HepG2 (cell line): ENCODE results near the gene CALHM5. TPM values are rescaled to one million over a fixed set of nuclear protein-coding genes. Genes with fewer than 3 reads are reported as not detected.

Experiments used
- ATAC-seq: fragments of 200-7000 bp; cut with Tn5 transposase; 3 replicates; pipeline ENCODE4 v1.9.1; 2020; ENCODE audit warnings: mild to moderate bottlenecking, moderate library complexity
- BruUV-seq: library from RNA; stranded (reverse); fragments of 400-500 nt; replicated peaks from 2 replicates; lab custom pipeline; 2021; lab: Mats Ljungman, UMichigan
- CTCF ChIA-PET: fragments of 300-600 bp; formaldehyde crosslinking; extraction: SDS; loops from one replicate; lab custom pipeline; 2021; ENCODE audit warnings: low total read pairs, inconsistent platforms, low intra/inter-chr PET ratio; lab: Yijun Ruan, JAX
- POLR2A ChIA-PET: fragments of 350-600 bp; sonication (Branson Sonifier 250); formaldehyde crosslinking; loops from one replicate; lab custom pipeline; 2020; ENCODE audit warnings: antibody characterized with exemption, inconsistent platforms; lab: Yijun Ruan, JAX
- DNase-seq: peaks from one replicate; pipeline ENCODE4 v3.0.0-alpha.2; 2015; ENCODE audit warnings: low spot score
- FAIRE-seq: peaks from 3 replicates; lab custom pipeline; 2011; peaks lifted over from hg19 to GRCh38; lab: Jason Lieb, UNC
- H2AFZ ChIP-seq: one replicate; pipeline ENCODE4 v1.6.1; 2011; ENCODE audit warnings: low read length, inconsistent platforms
- H3K27ac ChIP-seq: fragments of 300-600 bp; 3 replicates; pipeline ENCODE4 v1.8.0; 2011; ENCODE audit warnings: mixed run types, mild to moderate bottlenecking, mixed read lengths, low read length, inconsistent platforms; ENCODE audit not compliant: insufficient read depth; ENCODE audit errors: extremely low read length
- H3K27me3 ChIP-seq, 2 experiments: fragments of 200-600 bp in 1 of 2; 2 replicates in 1 of 2; 3 replicates in 1 of 2; pipeline versions ENCODE4 v1.6.0 to v1.8.0; 2011; ENCODE audit warnings: low read length in 2 of 2, mild to moderate bottlenecking in 2 of 2, moderate library complexity in 2 of 2, inconsistent platforms in 1 of 2; ENCODE audit not compliant: insufficient read depth in 2 of 2, control insufficient read depth in 1 of 2
- H3K36me3 ChIP-seq, 2 experiments: fragments of 200-600 bp in 1 of 2; replicated peaks in 1 of 2; 2 replicates in 1 of 2; 3 replicates in 1 of 2; pipeline versions ENCODE4 v1.5.1 to v1.8.0; 2011; ENCODE audit warnings: low read length in 2 of 2, inconsistent platforms in 1 of 2; ENCODE audit not compliant: insufficient read depth in 2 of 2, control insufficient read depth in 1 of 2
- H3K4me1 ChIP-seq: 2 replicates; pipeline ENCODE4 v1.5.1; 2012; ENCODE audit warnings: low read length, inconsistent platforms; ENCODE audit not compliant: insufficient read depth
- H3K4me2 ChIP-seq: 2 replicates; pipeline ENCODE4 v1.6.0; 2011; ENCODE audit warnings: low read depth, low read length, inconsistent platforms
- H3K4me3 ChIP-seq, 3 experiments: fragments of 200-600 bp in 1 of 3; sonication (generic), shearing (Covaris generic) in 1 of 3; replicated peaks in 1 of 3; 2 replicates each; pipeline ENCODE4 v1.5.1; 2011 to 2016; ENCODE audit warnings: low read length in 3 of 3, inconsistent platforms in 2 of 3, low read depth in 2 of 3, mild to moderate bottlenecking in 2 of 3, control low read depth in 1 of 3, mixed read lengths in 1 of 3; ENCODE audit not compliant: insufficient read depth in 1 of 3
- H3K79me2 ChIP-seq: one replicate; pipeline ENCODE4 v1.6.1; 2011; ENCODE audit warnings: low read length, inconsistent platforms; ENCODE audit not compliant: insufficient read depth
- H3K9ac ChIP-seq: 2 replicates; pipeline ENCODE4 v1.6.0; 2011; ENCODE audit warnings: mild to moderate bottlenecking, low read depth, low read length, inconsistent platforms; ENCODE audit not compliant: insufficient read depth
- H3K9me3 ChIP-seq: 2 replicates; pipeline ENCODE4 v1.5.1; 2012; ENCODE audit warnings: mild to moderate bottlenecking, low read length
- H4K20me1 ChIP-seq: 2 replicates; pipeline ENCODE4 v1.6.0; 2011; ENCODE audit warnings: inconsistent platforms, mild to moderate bottlenecking, low read length, moderate library complexity; ENCODE audit not compliant: insufficient read depth
- AKAP8 ChIP-seq: sonication (generic); formaldehyde crosslinking; IDR thresholded peaks from 2 replicates; pipeline ENCODE4 v1.5.1; 2020; ENCODE audit warnings: mild to moderate bottlenecking, missing genetic modification reagents
- ATAD3A ChIP-seq: sonication (generic); formaldehyde crosslinking; IDR thresholded peaks from 2 replicates; pipeline ENCODE4 v1.4.0; 2020; ENCODE audit warnings: missing genetic modification reagents
- BRF2 ChIP-seq: sonication (generic); formaldehyde crosslinking; IDR thresholded peaks from 2 replicates; pipeline ENCODE4 v1.8.1; 2022; ENCODE audit warnings: mild to moderate bottlenecking, missing genetic modification reagents
- EP300 ChIP-seq, 3 experiments: sonication (generic) in 1 of 3; formaldehyde crosslinking in 1 of 3; IDR thresholded peaks; 2 replicates each; pipeline versions ENCODE4 v1.5.1 to v1.6.1; 2011 to 2020; ENCODE audit warnings: low read depth in 2 of 3, low read length in 2 of 3, borderline replicate concordance in 1 of 3, improper control_type of control experiment in 1 of 3, mild to moderate bottlenecking in 1 of 3, missing genetic modification reagents in 1 of 3, moderate library complexity in 1 of 3
- FOXC1 ChIP-seq: sonication (generic); formaldehyde crosslinking; IDR thresholded peaks from 2 replicates; pipeline ENCODE4 v1.8.0; 2022; ENCODE audit warnings: mild to moderate bottlenecking, missing genetic modification reagents, borderline replicate concordance
- HDAC6 ChIP-seq: fragments of 200-600 bp; sonication (generic); IDR thresholded peaks from 2 replicates; pipeline ENCODE4 v1.7.0; 2017; ENCODE audit warnings: mild to moderate bottlenecking, antibody characterized with exemption, low read length, low read depth
- IKZF5 ChIP-seq: IDR thresholded peaks from 2 replicates; pipeline ENCODE4 v1.6.1; 2018; ENCODE audit warnings: missing genetic modification reagents, mild to moderate bottlenecking, missing compliant biosample characterization
- NKX3-1 ChIP-seq: sonication (generic); formaldehyde crosslinking; IDR thresholded peaks from 2 replicates; pipeline ENCODE4 v1.5.0; 2020; ENCODE audit warnings: missing genetic modification reagents
- SRY ChIP-seq: sonication (generic); formaldehyde crosslinking; IDR thresholded peaks from 2 replicates; pipeline ENCODE4 v1.8.0; 2022; ENCODE audit warnings: mild to moderate bottlenecking, missing genetic modification reagents
- TARDBP ChIP-seq: sonication (generic); formaldehyde crosslinking; IDR thresholded peaks from 2 replicates; pipeline ENCODE4 v1.8.0; 2022; ENCODE audit warnings: mild to moderate bottlenecking, missing genetic modification reagents
- TEAD2 ChIP-seq: sonication (generic); formaldehyde crosslinking; IDR thresholded peaks from 2 replicates; pipeline ENCODE4 v1.9.0; 2021; ENCODE audit warnings: missing genetic modification reagents
- ZBTB38 ChIP-seq: sonication (generic); formaldehyde crosslinking; IDR thresholded peaks from 2 replicates; pipeline ENCODE4 v1.5.1; 2020; ENCODE audit warnings: mild to moderate bottlenecking, missing genetic modification reagents
- ZC3H13 ChIP-seq: sonication (generic); formaldehyde crosslinking; IDR thresholded peaks from 2 replicates; pipeline ENCODE4 v1.8.1; 2023; ENCODE audit warnings: mild to moderate bottlenecking, missing genetic modification reagents, moderate library complexity
- ZNF143 ChIP-seq: sonication (generic); formaldehyde crosslinking; IDR thresholded peaks from 2 replicates; pipeline ENCODE4 v1.4.0; 2020; ENCODE audit warnings: missing genetic modification reagents
- ZNF431 ChIP-seq: sonication (generic); formaldehyde crosslinking; IDR thresholded peaks from 2 replicates; pipeline ENCODE4 v1.9.0; 2022; ENCODE audit warnings: missing genetic modification reagents, low read depth, mild to moderate bottlenecking, borderline replicate concordance
- ZNF484 ChIP-seq: sonication (generic); formaldehyde crosslinking; IDR thresholded peaks from 2 replicates; pipeline ENCODE4 v1.5.1; 2020; ENCODE audit warnings: mild to moderate bottlenecking, low read depth, missing genetic modification reagents, borderline replicate concordance
- ZNF670 ChIP-seq: sonication (generic); formaldehyde crosslinking; IDR thresholded peaks from 2 replicates; pipeline ENCODE4 v1.8.0; 2022; ENCODE audit warnings: mild to moderate bottlenecking, missing genetic modification reagents, borderline replicate concordance
- ZNF776 ChIP-seq: sonication (generic); formaldehyde crosslinking; IDR thresholded peaks from 2 replicates; pipeline ENCODE4 v1.4.0; 2020; ENCODE audit warnings: mild to moderate bottlenecking, missing genetic modification reagents
- ZNF879 ChIP-seq: sonication (generic); formaldehyde crosslinking; IDR thresholded peaks from 2 replicates; pipeline ENCODE4 v1.8.1; 2023; ENCODE audit warnings: missing genetic modification reagents
- WGBS: methylation state at CpG from one replicate; pipeline ENCODE4 v1.1.6; 2017; ENCODE audit warnings: low lambda C conversion rate; 5-methylcytosine and 5-hydroxymethylcytosine counted together
- in situ Hi-C: cut with HindIII; loops from 2 replicates; pipeline ENCODE4 v1.10.0; 2017; ENCODE audit warnings: low pct_unique_long_range_greater_than_20kb; ENCODE audit not compliant: extremely low pct_ligation_motif_present
- intact Hi-C: fragments of 100-400 bp; cut with micrococcal nuclease; formaldehyde crosslinking; loops from one replicate; pipeline ENCODE4 v1.10.0; 2022; ENCODE audit not compliant: unreplicated experiment
- polyA plus RNA-seq, 8 experiments: library from polyadenylated mRNA; depleted of rRNA in 3 of 8; stranded (reverse) in 7 of 8; unstranded in 1 of 8; fragments of >200 nt; fragmentation: Illumina TruSeq in 4 of 8; extraction: Trizol in 4 of 8; gene quantifications; 2 replicates each; pipeline versions ENCODE4 v1.2.1 to v1.2.3, GENCODE V29; 2011 to 2016; ENCODE audit warnings: low read depth in 4 of 8, missing spikeins in 1 of 8, mixed read lengths in 1 of 8; ENCODE audit not compliant: insufficient read depth in 1 of 8
- total RNA-seq, 5 experiments: library from RNA; depleted of rRNA; stranded (reverse); fragments of >200 nt; fragmentation: Illumina TruSeq; extraction: Trizol; gene quantifications; 2 replicates each; pipeline ENCODE4 v1.2.3, GENCODE V29; 2016; ENCODE audit warnings: low read depth in 1 of 5
- TF ChIP-seq, protein P1 (sequence below): sonication (generic); formaldehyde crosslinking; IDR thresholded peaks from 2 replicates; pipeline ENCODE4 v1.5.0; 2020; ENCODE audit warnings: missing genetic modification reagents, mild to moderate bottlenecking, borderline replicate concordance
- TF ChIP-seq, protein P2 (sequence below): IDR thresholded peaks from 2 replicates; pipeline ENCODE4 v1.6.1; 2016

Gene CALHM5
- total and polyA plus RNA-seq, 2 of the 13 experiments (the other 11 are each of a cell fraction or from before 2014, with no cell fraction given): not detected

- no peaks in the 10 kb centered on the region; a peak in 1 of 5 replicates for H3K36me3 ChIP-seq
- H4K20me1 ChIP-seq: no peaks in the 10 kb centered on the region
- ATAC-seq: peak; percentile 54
- 1% methylated on average over 7 of the region's 7 CpGs for WGBS
- H3K27me3 ChIP-seq: no peaks in the 10 kb centered on the region; a peak in 1 of 5 replicates
- H3K4me2 ChIP-seq: peak overlapping the region; percentile 75
- peak overlapping the region; percentile 70 for H2AFZ ChIP-seq
- H3K27ac ChIP-seq: peak overlapping the region; percentile 90
- H3K4me3 ChIP-seq: peak overlapping the region; percentile 89 to 96 (median 92)
- in situ Hi-C loops (loop anchor here (5.0 kb wide), 1 partner anchor 80 kb away; no protein-coding TSS in a partner anchor), intact Hi-C loops (loop anchor here (5.0 kb wide), 1 partner anchor 295 kb away; the partner anchor contains the start of gene TSPYL1)
- FAIRE-seq: no peak
- DNase-seq: peak; percentile 50
- no TSS peak for BruUV-seq
- peaks cover 40% of the 10 kb centered on the region for H3K4me1 ChIP-seq
- H3K79me2 ChIP-seq: peaks cover 48% of the 10 kb centered on the region
- CTCF ChIA-PET: interaction anchor here (0.7 kb wide), 1 partner anchor 54 kb away, joined by 3 read pairs; no protein-coding TSS in a partner anchor
- peak overlapping the region; percentile 91 for H3K9ac ChIP-seq
- POLR2A ChIA-PET: interaction anchor here (0.9 to 3.3 kb wide), 6 partner anchors 9 to 293 kb away, joined by 3 to 15 read pairs (median 8); partner anchors contain the start of genes TSPYL1 and ZUP1
- H3K9me3 ChIP-seq: no peaks in the 10 kb centered on the region
- TF ChIP-seq NKX3-1 (no peak), ZNF879 (CRISPR knock-in tag) (0 out of 2 replicates have a peak, but pooled peaks have one; percentile 26), TEAD2 (CRISPR knock-in tag) (no peak), ZC3H13 (CRISPR knock-in tag) (no peak), ATAD3A (CRISPR knock-in tag) (no peak), ZNF776 (CRISPR knock-in tag) (no peak), ZBTB38 (CRISPR knock-in tag) (no peak), ZNF143 (no peak), ZNF484 (CRISPR knock-in tag) (no peak), BRF2 (CRISPR knock-in tag) (0 out of 2 replicates have a peak, but pooled peaks have one; percentile 45), ZNF431 (CRISPR knock-in tag) (no peak), AKAP8 (CRISPR knock-in tag) (no peak), ZNF670 (CRISPR knock-in tag) (no peak), FOXC1 (CRISPR knock-in tag) (no peak), TARDBP (0 out of 2 replicates have a peak, but pooled peaks have one; percentile 45), IKZF5 (no peak), EP300 (IDR thresholded peaks at IDR 0.05; ENCODE audit: low read depth in 2 of 2, low read length in 2 of 2) (no peak), EP300 (CRISPR knock-in tag; IDR thresholded peaks at IDR 0.05; ENCODE audit: borderline replicate concordance) (no peak), HDAC6 (no peak), SRY (CRISPR knock-in tag) (no peak)
- TF ChIP-seq, protein P1, sequence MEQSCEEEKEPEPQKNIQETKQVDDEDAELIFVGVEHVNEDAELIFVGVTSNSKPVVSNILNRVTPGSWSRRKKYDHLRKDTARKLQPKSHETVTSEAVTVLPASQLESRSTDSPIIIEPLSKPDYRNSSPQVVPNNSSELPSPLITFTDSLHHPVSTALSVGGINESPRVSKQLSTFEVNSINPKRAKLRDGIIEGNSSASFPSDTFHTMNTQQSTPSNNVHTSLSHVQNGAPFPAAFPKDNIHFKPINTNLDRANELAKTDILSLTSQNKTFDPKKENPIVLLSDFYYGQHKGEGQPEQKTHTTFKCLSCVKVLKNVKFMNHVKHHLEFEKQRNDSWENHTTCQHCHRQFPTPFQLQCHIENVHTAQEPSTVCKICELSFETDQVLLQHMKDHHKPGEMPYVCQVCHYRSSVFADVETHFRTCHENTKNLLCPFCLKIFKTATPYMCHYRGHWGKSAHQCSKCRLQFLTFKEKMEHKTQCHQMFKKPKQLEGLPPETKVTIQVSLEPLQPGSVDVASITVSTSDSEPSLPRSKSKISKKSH (CRISPR knock-in tag): no peak
- TF ChIP-seq, protein P2, sequence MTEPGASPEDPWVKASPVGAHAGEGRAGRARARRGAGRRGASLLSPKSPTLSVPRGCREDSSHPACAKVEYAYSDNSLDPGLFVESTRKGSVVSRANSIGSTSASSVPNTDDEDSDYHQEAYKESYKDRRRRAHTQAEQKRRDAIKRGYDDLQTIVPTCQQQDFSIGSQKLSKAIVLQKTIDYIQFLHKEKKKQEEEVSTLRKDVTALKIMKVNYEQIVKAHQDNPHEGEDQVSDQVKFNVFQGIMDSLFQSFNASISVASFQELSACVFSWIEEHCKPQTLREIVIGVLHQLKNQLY (CRISPR knock-in tag): no peak
Measured at GRCh38 chr6:116572162-116572561, 60.7 kb downstream of the CALHM5 start.
